Posterior cingulate gyrus (tissue), 11 donors: ENCODE data around the gene DONSON.

Experiments used
- DNase-seq, 10 donors: peaks; one replicate each; pipeline versions ENCODE4 v3.0.0 to v3.0.0-alpha.2; 2020 to 2021; ENCODE audit warnings: mixed read lengths in 3 of 10
- intact Hi-C: fragments of 100-400 bp; cut with DNase I; formaldehyde crosslinking; loops from one replicate; pipeline ENCODE4 v1.15.1; 2023

The DONSON gene

DNA sequence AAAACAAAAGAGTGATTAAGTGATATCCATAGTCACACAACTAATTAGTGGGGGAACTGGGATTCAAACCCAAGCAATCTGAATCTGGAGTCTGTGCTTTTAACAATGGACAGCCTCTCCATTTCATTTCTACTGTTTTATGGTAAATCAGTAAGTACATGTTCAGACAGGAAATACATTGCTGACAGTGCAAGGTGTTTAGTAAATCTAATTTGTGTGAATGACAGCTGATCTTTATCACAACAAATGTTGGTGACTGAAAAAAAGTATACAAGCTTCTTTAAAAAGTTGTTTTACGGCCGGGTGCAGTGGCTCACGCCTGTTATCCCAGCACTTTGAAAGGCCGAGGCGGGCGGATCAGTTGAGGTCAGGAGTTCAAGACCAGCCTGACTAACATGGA, 20.6 kb downstream of the DONSON start:
- DNase-seq, result no peak
- intact Hi-C loops, result no loop called here

DNA sequence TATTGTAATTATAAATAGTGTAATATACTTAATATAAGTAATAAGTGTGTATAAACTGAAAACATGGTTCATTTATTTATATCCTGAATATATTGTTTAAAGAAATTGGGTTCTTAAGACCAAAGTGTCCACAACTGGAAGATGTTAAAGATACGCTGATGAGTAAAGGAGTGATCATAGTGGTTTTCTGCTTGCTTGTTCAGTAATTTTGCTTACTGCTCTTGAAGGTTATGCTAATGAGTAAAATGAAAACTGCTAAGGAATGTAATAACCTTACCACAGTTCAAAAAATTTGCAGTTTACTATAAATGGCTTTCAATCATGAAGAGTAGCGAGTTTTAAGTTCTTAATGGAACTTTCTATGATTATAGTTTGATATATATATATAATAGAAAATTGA, 22.0 kb downstream of the DONSON start:
- no peak for DNase-seq
- intact Hi-C loops, result no loop called here

- DNase-seq, result no peak
- intact Hi-C loops, result no loop called here
Measured at GRCh38 chr21:33562389-33562788, 26.1 kb downstream of the DONSON start.

GRCh38 chr21:33561373-33561772, 27.1 kb downstream of the DONSON start:
- intact Hi-C loops, result no loop called here
- DNase-seq, result no peak

GRCh38 chr21:33560965-33561364, 27.5 kb downstream of the DONSON start:
- DNase-seq, result no peak
- intact Hi-C loops, result no loop called here

GRCh38 chr21:33559813-33560212, 28.7 kb downstream of the DONSON start:
- DNase-seq, result no peak
- intact Hi-C loops, result no loop called here

DNA sequence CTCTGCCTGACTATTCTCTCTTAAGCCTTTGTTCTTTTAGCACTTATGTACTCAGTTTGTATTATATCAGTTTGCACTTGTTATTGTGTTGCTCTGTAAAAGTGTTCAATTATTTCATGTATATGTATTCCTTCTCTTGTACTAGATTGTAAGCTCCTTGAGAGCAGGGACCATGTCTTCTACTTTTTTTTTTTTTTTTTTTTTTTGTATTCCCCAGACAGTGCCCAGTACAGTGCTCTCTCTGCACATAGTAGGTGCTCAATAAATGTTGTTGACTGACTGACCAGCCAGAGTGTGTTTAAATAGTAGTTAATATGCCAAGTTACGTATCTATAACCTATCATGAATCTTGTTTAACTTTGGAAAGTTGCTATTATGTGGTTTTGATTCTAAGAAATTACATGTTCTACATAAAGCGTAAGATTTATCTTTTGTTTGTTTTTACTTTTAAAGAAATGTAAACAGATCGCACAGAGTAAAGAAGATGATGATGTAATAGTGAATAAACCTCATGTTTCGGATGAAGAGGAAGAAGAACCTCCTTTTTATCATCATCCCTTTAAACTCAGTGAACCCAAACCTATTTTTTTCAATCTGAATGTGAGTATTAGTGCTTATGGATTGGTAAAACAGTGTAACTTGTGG, 29.6 kb downstream of the DONSON start:
- no peak for DNase-seq
- intact Hi-C loops, result no loop called here

GRCh38 chr21:33557447-33557846, 31.0 kb downstream of the DONSON start:
- peak in 1 of 10 donors; percentile 54 for DNase-seq
- intact Hi-C loops, result no loop called here

DNA sequence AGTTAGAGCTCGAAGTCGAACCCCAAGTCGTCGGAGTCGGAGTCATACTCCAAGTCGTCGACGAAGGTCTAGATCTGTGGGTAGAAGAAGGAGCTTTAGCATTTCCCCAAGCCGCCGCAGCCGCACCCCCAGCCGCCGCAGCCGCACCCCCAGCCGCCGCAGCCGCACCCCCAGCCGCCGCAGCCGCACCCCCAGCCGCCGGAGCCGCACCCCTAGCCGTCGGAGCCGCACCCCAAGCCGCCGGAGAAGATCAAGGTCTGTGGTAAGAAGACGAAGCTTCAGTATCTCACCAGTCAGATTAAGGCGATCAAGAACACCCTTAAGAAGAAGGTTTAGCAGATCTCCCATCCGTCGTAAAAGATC, 33.5 kb downstream of the DONSON start:
- intact Hi-C loops, result no loop called here

GRCh38 chr21:33554236-33554981, 34.1 kb downstream of the DONSON start:
- intact Hi-C loops, result no loop called here
- no peak for DNase-seq

More for the DNA sequence above, 33.5 kb downstream of the DONSON start:
- DNase-seq, result peak in 1 of 10 donors; percentile 58

GRCh38 chr21:33552999-33553598, 35.4 kb downstream of the DONSON start:
- intact Hi-C loops, result no loop called here
- DNase-seq, result peak in 1 of 10 donors; percentile 67

- peak in 1 of 10 donors; percentile 59 for DNase-seq
- intact Hi-C loops, result no loop called here
Measured at GRCh38 chr21:33552093-33552998, 36.1 kb downstream of the DONSON start.

- intact Hi-C loops, result no loop called here
Measured at GRCh38 chr21:33551664-33552063, 36.8 kb downstream of the DONSON start.

DNA sequence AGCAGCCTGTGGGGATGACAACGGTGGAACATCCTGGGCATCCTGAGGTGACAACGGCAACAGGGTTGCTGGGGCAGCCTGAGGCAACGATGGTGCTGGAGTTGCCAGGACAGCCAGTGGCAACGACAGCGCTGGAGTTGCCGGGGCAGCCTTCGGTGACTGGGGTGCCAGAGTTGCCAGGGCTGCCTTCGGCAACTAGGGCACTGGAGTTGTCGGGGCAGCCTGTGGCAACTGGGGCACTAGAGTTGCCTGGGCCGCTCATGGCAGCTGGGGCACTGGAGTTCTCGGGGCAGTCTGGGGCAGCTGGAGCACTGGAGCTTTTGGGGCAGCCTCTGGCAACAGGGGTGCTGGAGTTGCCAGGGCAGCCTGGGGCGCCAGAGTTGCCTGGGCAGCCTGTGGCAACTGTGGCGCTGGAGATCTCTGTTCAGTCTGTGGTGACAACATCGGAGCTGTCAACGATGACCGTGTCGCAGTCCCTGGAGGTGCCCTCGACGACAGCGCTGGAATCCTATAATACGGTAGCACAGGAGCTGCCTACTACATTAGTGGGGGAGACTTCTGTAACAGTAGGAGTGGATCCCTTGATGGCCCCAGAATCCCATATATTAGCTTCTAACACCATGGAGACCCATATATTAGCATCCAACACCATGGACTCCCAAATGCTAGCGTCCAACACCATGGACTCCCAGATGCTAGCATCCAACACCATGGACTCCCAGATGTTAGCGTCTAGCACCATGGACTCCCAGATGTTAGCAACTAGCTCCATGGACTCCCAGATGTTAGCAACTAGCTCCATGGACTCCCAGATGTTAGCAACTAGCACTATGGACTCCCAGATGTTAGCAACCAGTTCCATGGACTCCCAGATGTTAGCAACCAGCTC, 37.5 kb downstream of the DONSON start:
- peak in 1 of 10 donors; percentile 83 for DNase-seq
- intact Hi-C loops, result no loop called here

More at GRCh38 chr21:33551664-33552063, 36.8 kb downstream of the DONSON start:
- DNase-seq, result no peak

GRCh38 chr21:33549848-33550771, 38.4 kb downstream of the DONSON start:
- intact Hi-C loops, result no loop called here
- DNase-seq, result peak in 1 of 10 donors; percentile 75

DNA sequence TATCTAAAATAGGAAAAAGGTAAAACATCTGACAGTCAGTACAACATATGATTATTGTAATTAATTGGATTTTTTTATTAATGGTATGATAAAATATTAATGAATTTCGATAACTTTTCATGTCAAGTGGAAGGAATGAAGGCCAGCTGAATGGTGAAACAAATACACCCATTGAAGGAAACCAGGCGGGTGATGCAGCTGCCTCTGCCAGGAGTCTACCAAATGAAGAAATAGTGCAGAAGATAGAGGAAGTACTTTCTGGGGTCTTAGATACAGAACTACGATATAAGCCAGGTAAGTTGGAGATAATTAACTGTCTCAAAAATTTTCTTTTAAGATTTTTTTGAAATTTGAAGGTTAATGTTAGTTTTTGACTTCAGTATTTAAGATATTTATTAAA, 42.4 kb downstream of the DONSON start:
- DNase-seq, result no peak
- intact Hi-C loops, result no loop called here

- intact Hi-C loops, result loop anchor here (5.0 kb wide), 2 partner anchors 43 to 52 kb away; partner anchors contain the start of genes DNAJC28 and DONSON
- no peak for DNase-seq
Measured at GRCh38 chr21:33544451-33545195, 43.9 kb downstream of the DONSON start.
